Activated CD8-positive, alpha-beta memory T cell treated with anti-CD3 and anti-CD28 coated beads for 48 hours (primary cell): ENCODE results near the gene PABPC1L2B.
"Not testable (repeated sequence)": the region's sequence is repeated elsewhere in the genome, so short reads cannot be mapped to it uniquely, and the experiment has no call there.

ENCODE experiments used
- DNase-seq, 3 experiments: peaks; one replicate each; pipeline ENCODE4 v3.0.0-alpha.2; 2020; ENCODE audit warnings: low read depth in 2 of 3, low spot score in 2 of 3

The PABPC1L2B gene

DNA sequence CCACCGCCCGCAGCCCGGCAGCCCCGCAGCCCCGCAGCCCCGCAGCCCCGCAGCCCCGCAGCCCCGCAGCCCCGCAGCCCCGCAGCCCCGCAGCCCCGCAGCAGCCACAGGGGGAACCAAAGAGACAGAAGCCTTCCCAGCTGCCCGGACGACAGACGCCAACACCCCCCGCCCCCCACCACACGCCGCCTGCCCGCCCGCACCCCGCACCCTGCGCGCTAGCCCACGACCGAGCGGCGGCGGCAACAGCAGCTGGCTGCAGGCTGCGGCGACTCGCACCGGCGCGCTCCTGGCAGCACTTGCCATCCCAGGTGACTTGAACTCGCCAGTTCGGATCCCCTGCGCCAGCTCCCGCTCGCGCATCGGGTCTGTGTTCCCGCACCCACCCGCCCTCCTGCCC lies at the start of gene PABPC1L2B:
Gene PABPC1L2B (plus strand): TSS at position 207 of the 400 bp plus-strand sequence. CDS start 704 bp downstream, outside the sequence.
- not testable (repeated sequence) for DNase-seq

DNA sequence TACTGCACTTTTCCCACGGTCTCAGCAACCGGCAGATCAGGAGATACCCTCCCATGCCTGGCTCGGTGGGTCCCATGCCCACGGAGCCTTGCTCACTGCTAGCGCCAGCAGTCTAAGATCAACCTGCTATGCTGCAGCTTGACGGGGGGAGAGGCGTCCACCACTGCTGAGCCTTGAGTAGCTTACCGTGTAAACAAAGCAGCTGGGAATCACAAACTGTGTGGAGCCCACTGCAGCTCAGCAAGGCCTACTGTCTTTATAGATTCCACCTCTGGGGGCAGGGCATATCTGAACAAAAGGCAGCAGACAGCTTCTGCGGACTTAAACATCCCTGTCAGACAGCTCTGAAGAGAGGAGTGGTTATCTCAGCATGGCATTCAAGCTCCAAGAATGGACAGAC lies 42.8 kb upstream of the PABPC1L2B start:
- not testable (repeated sequence) for DNase-seq

DNA sequence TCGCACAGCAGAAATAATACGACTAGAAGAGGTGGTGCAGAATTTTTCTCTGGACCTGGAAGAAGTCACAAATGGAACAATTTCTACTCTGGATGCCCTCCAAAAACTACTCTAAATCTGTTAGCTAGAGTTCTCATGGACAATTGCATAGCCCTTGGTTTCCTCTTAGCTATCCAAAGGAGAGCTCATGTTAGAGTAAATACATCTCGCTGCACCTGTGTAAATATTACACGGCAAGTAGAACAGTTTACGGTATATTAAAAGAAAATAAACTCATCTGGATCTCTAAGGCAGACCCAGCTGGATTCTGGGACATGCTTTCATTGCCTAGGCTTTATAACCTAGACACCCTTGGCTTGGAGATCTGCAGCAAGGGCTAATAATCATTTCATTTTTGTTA lies 30.9 kb upstream of the PABPC1L2B start:
- DNase-seq: not testable (repeated sequence)

DNA sequence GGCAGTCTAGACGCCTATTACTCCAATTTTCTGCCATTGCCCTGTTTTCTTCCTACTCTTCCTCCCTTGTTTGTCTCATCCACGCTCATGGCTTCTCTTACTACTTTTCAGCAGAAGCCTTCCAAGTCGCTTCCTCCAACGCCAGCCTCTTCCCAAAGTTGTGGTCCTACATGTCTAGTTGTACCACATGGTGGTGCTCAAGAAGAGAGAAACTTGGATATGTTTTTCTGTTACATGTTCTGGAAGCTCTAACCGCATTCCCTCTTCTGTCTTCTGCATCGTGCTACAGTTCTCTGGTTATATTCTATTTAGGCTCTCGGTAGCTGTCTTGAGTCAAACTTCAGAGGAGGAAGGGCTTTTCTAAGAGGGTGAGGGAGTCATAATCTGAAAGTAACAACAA lies 27.9 kb upstream of the PABPC1L2B start:
- DNase-seq: not testable (repeated sequence)

DNA sequence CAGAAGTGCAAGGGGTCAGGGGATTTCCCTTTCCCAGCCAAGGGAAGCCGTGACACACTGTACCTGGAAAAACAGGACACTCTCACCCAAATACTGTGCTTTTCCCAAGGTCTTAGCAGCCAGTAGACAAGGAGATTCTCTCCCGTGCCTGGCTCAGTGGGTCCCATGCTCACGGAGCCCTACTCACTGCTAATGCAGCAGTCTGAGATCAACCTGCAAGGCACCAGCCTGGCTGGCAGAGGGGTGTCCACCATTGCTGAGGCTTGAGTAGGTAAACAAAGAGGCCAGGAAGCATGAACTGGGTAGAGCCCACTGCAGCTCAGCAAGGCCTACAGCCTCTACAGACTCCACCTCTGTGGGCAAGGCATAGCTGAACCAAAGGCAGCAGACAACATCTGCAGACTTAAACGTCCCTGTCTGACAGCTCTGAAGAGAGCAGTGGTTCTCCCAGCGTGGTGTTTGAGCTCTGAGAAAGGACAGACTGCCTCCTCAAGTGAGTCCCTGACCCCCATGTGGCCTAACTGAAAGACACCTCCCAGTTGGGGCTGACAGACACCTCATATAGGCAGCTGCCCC lies 21.8 kb upstream of the PABPC1L2B start:
- DNase-seq: not testable (repeated sequence)

DNA sequence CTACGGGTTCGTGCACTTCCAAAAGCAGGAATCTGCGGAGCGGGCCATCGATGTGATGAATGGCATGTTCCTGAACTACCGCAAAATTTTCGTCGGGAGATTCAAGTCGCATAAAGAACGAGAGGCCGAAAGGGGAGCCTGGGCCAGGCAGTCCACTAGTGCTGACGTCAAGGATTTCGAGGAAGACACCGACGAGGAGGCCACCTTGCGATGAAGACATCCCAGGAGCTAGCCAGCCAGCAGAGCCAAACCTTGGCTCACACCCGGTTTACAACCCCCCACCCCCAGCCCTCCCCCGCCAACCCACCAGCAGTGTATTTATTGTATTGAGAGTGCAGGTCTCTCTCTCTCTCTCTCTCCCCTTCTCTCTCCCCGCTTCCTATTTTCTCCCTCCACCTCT lies 1.3 kb downstream of the PABPC1L2B start:
- DNase-seq: not testable (repeated sequence)

DNA sequence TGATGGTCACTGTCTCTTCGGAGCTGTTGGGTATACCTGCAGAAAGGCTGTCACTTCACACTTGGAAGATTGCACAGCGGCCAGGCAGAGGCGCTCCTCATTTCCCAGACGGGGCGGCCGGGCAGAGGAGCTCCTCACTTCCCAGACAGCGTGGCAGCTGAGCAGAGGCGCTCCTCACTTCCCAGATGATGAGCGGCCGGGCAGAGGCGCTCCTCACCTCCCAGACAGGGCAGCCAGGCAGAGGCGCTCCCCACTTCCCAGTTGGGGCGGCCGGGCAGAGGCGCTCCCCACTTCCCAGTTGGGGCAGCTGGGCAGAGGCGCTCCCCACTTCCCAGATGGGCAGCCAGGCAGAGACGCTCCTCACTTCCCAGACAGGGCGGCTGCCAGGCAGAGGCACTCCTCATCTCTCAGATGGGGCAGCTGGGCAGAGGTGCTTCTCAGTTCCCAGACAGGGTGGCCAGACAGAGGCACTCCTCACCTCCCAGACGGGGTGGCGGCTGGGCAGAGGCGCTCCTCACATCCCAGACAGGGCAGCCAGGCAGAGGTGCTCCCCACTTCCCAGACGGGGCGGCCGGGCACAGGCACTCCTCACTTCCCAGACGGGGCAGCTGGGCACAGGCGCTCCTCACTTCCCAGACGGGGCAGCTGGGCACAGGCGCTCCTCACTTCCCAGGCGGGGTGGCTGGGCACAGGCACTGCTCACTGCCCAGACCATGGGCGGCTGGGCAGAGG lies 18.8 kb downstream of the PABPC1L2B start:
- DNase-seq: no peak

DNA sequence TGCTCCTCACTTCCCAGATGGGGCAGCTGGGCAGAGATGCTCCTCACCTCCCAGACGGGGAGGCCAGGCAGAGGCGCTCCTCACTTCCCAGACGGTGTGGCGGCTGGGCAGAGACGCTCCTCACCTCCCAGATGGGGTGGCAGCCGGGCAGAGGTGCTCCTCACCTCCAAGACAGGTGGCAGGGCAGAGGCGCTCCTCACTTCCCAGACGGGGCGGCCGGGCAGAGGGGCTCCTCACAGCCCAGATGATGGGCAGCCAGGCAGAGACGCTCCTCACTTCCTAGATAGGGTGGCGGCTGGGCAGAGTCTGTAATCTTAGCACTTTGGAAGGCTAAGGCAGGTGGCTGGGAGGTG lies 19.3 kb downstream of the PABPC1L2B start:
- not testable (repeated sequence) for DNase-seq

DNA sequence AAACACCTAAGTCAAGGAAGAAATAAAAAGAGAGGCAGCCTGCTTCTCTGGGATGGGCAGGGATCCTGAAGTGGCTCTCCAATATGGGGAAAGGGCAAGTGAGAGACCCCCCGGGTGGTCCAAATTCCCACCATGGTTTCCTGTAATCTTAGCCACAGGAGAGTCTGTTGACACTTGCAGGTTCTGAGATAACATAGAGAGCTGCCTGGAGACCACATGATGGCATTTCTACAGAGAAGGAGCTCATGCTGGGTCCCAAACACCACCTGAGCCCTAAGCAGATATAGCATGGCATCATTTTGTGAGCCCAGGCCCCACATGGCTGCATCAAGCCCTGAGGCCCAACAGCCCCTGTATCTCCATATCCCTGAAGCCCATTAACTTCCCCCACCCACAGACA lies 26.1 kb downstream of the PABPC1L2B start:
- no peak for DNase-seq
